ENCODE results near the gene C5orf47.

The C5orf47 gene, protein sequence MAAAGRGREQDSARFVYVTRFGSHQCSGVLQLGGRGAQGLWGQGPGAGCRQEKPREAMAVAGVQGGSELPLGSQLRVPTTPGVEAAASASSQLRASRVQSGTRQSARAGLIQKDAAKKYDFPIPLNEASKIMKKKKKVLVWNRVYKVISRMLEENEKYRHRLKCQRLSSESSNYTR

DNA sequence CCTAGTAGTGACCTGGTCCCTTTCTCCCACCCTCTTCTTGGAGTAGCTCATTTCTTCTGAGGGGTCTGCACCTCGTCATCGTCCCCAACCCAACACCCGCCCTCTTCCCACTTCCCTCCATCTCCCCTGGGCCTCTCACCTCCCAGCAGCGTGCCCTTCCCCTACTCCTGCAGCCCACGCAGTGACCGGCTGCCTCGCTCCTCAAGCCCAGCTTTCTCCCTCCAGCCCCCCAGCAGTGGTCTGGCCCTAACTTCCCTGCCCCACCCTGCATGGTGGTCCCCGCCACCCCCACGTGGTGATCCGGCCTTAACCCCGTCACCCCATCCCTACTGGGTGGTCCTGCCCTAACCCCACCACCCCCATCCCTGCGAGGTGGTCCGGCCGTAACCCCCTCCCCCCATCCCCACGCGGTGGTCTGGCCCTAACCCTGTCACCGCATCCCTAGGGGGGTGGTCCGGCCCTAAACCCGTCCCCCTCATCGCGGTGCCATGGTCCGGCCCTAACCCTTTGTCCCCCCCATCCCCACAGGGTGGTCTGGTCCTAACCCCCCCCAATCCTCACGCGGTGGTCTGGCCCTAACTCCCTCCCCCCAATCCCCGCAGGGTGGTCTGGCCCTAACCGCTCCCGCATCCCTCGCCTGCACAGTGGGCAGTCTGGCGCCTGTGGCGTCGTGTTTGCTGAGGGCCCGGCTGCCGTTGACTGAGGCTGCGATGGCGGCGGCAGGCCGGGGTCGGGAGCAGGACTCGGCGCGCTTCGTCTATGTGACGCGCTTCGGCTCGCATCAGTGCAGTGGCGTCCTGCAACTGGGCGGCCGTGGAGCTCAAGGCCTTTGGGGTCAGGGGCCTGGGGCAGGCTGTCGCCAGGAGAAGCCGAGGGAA, at the start of gene C5orf47:
Gene C5orf47, plus strand, starts transcription at position 617 of the 878 bp plus-strand sequence. Its CDS starts 94 bp downstream, at position 711.
- DNase-seq (ENCODE audit: low read depth, low spot score), result no peak

DNA sequence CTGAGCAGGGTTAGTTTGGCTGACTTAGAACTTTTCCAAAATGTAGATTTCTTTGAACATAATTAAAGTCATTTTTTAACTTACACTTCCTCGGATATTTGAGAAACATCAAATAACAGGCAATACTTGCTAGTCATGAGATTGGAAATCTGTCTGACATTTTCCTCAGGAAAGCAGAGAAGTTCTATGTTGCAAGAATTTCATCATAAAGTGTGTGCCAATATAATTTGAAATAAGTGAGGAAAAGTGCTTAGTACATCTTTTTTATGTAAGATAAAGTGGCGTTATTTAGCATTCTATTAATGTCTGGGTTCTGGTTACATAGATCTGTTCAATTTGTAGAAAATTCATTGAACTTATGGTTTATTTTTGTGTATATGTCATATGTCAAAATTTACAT, 48.7 kb upstream of the C5orf47 start:
- DNase-seq (ENCODE audit: low read depth, low spot score), result no peak

DNA sequence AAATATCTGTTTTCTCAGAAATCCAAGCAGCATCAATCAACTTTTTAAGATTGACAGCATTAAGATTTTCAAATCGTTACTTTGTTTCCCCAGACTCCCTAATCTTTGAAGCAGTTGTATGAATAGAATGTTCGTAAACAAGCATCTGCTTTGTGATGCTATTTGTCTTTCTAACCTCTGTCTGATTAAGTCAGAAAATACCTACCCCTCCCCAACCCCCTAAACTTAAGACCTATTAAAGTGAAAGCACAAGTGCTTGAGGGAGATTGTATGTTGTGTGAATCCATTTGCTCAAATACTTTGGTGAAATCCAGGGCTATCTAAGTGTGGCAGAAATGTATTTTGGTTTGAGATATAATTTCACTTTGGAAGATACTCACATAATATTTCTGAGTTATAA, 47.9 kb upstream of the C5orf47 start:
- no peak for DNase-seq (ENCODE audit: low read depth, low spot score)

DNA sequence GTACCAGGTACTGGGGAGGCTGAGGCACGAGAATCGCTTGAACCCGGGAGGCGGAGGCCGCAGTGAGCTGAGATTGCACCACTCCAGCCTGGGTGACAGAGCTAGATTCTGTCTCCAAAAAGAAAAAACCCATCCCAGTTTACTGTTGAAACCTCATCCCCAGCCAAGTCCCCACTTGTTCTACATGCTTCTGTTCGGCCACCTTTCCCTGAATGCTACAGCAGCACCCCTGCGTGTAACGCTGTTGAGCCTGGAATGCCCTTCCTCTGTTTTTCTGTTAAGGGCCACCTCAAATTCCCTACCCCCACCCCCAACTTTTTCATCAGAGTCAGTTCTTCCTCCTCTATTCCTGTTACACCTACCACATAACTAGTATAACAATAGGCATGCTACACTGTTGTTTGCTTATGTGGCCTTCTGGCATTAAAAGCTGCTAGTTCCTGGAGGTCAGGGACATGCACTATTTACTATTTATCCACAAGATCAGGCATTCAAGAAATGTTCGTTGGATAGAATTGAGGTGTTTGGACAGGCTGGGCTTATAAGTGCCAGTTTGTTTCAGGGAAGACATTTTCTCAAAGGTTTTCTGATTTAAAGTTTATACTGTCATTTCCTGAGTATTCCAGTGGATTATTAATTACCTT, 47.1 kb upstream of the C5orf47 start:
- DNase-seq (ENCODE audit: low read depth, low spot score), result peak; percentile 10

DNA sequence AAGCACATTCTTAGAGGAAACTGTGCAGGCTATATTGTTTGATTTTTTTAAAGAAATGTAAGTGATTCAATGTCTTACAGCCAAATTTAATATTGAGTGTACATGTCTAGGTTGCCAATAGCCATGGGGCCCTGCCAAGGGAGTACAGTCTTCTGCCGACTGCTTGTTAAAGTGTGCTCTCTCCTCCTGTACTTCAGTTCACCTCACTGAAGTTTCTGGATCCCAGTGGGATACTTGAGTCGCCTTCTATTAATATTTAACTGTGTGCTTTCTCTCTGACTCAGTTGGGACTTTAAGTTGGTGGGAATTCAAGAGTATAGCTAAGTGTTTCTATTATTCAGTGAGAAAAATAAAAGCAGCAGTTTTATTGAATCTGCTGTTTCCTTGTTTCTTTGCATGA, 44.5 kb upstream of the C5orf47 start:
- DNase-seq (ENCODE audit: low read depth, low spot score), result no peak

DNA sequence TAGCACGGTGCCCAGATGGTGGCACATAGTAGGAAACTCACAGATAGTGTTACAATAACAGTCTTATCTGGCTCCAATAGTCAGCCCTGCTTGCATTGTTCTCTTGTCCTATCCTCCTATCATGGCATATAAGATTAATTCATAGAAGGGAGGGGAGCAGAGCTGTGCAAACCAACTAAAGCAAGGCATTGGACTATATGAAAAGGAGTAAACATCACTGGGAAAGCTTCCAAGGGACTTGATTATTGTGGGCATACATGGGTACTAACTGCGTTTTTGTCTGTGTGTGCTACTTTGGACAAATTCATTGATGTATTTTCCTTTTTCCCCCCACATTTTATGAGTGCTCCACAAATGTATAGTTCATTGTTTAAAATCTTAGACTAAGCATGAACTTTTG, 43.8 kb upstream of the C5orf47 start:
- no peak for DNase-seq (ENCODE audit: low read depth, low spot score)

DNA sequence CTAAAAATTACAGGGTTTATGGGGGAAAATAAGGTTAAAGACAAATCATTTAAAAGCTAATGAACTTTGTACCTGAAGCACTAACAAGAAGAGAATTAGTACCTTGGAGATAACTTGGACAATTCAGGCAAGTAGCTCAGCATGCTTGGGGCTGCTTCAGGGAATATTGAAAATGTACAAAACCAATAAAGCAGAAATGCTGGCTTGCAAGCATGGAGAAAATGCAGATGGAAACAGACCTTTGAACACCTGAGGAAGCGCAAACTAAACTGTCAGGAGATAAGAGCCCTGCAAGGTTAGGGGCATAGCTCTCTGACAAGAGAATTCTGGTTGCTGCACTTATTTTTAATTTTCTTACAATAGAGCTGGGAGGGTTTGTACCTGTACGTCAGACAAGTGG, 42.6 kb upstream of the C5orf47 start:
- no peak for DNase-seq (ENCODE audit: low read depth, low spot score)

DNA sequence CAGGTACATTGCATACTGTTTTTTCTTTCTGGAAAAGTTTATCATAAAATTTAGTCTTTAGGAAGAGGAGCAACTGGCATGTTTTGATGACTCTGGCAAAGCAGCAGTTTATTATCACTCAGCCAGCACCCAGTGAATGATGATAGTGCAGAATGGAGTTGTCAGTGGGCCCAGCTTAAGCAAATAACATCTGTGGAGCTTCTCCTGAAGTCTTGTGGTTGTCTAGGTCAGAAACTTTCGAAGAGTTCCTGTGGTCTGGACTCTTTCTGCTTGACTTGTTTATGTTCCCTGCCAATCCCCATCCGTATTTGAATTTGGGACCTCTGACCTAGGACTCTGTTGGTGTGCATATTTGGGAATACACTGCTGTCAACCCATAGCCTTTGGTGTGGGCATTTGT, 38.1 kb upstream of the C5orf47 start:
- no peak for DNase-seq (ENCODE audit: low read depth, low spot score)

DNA sequence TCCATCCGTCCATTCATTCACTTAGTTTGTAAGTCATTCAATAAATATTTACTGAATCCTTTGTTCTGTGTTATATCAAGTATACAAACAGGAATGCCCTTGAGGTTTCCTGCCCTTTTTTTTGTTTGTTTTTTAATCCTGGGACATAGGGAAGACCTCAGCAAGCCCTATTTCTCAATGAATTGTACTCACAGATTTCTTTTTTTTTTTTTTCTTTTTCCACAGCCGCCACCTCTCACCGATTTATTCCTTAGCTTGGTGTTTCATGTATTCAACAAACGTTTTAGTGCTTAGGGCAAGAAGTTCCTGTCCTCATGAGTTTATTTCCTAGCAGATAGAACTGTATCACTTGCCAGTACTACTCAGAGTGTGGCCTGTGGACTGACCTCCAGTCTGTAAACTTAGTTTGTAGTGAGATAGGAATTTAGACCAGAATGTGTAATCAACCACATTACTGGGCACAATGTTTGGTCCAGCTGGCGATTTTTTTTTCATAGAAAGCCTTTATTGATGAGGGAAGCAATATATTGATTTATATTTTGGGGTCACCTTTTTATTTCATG, 35.4 kb upstream of the C5orf47 start:
- peak; percentile 46 for DNase-seq (ENCODE audit: low read depth, low spot score)

DNA sequence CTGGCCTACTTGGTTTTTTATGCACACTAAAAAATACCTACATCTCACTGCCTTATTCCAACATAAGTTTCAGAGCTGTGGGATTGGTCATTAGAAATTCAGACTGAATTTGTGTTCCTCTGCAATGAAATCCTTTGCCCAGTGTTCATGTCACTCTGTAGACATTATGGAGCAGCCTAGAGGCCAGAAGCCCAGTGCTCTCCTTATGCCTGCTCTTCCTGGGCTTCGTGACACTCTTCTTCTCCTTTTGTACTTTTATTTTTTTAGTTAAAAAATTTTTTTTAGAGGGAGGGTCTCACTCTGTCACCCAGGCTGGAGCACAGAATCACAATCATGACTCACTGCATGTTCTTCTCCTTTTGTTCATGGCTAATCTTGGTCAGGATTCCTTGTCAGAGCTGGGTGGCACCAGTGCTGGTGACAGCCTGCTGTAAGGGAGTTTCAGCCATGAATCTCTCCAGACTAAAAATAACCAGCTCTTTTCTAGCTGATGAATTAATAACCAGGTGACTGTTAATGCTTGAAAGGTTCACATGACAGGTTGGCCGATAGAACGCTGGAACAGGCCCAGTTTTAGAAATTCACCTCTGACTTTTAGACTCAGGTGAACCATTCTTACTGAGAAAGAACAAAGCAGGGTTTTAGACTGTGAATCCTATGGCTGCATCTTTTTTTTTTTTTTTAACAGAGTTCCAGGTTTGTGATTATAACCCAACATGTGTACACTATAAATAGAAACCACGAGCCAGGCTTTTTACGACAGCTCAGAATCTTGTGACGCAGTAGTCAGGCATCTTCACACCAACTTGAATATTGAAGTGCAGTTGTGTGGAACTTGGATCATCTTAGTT, 34.1 kb upstream of the C5orf47 start:
- DNase-seq (ENCODE audit: low read depth, low spot score), result peak; percentile 38

DNA sequence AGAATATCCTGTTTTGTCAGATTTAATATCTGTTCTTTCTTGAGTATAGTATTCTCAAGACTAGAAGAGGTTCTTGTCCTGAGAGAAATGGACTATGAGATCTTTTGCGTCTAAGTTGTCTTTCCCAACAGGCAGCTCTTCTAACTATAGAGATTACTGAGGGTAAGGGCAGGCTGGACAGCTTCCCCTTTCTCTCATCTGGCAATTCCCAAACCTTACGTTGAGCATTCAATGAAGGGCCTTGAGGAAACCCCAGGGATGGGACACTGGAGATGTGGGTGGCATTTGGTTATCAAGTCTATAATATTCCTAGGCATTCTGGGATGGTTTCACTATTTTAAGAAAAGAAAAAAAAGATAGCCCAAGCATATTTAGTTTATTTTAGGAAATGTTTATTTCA, 28.0 kb upstream of the C5orf47 start:
- DNase-seq (ENCODE audit: low read depth, low spot score), result no peak

DNA sequence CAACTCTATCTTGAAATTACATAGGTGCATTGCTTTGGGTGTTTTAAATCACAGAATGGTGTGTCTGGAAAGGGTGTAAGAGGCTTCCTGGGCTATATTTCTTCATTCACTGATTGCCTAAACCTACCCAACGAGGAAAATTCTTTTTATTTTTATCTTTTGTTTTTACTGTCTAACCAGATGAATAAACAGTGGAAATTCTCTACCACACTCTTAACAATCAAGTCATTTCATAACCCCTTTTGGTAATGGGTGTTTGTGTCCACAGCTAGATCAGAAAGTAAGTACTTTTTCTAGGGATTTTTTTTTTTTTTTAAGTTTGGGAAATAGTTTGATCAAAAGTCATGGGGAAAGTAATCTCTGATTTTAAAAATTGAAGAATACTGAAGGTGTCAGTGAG, 27.6 kb upstream of the C5orf47 start:
- no peak for DNase-seq (ENCODE audit: low read depth, low spot score)

DNA sequence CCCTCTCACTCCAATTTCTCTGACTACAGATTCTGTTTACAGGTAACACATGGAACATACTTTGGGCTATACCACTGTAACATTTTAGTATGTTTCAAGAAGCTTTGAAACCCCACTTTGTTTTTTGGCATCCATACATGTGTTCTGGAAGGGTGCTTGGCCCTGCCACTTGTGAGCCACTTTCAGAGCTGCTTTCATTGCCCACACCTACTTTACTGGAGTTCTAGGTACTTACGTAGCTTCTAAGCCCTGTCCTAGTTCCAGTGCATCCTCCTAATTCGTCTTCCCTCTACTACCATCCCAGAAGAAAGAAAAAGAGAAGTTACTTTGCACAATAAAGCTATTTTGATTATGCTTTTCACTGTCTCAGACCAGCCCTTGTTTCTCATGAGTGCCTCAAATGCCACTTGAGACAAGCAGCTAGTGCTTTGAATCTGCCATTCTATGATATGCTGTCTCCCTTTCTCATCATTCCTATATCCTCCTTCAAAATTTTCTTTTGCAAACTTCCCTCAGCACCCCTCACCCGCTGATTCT, 26.5 kb upstream of the C5orf47 start:
- DNase-seq (ENCODE audit: low read depth, low spot score), result peak; percentile 5

DNA sequence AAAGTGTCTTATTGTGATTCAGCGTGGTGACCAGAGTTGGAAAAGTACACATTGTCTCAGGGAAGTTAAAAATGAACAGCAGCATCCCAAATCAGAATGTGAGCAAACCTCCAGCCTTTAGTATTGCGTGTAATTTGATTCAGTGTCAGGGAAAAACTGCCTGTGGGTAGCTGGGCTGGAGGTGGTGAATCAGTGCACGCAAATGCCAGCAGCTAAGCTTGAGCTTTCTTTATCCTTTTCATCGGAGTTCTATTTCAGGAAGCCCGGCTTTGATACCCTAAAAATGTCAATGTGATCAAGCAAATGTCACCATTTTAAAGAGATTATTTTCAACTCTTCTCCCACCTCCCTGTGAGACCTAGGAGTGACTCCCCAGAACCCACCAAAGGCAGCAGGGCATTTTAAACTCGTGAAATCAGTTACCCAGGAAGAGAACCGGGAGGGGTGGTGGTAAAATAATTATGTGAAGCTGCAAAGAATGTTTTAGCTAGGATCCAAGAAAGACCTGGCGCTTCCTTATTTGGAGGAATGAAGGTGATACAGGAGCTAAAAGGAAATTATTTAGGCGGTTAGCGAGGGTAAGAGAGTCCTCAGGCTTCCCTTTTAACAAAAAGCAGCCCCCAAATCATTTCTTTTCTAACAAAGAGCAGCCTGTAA, 25.7 kb upstream of the C5orf47 start:
- peak; percentile 88 for DNase-seq (ENCODE audit: low read depth, low spot score)

DNA sequence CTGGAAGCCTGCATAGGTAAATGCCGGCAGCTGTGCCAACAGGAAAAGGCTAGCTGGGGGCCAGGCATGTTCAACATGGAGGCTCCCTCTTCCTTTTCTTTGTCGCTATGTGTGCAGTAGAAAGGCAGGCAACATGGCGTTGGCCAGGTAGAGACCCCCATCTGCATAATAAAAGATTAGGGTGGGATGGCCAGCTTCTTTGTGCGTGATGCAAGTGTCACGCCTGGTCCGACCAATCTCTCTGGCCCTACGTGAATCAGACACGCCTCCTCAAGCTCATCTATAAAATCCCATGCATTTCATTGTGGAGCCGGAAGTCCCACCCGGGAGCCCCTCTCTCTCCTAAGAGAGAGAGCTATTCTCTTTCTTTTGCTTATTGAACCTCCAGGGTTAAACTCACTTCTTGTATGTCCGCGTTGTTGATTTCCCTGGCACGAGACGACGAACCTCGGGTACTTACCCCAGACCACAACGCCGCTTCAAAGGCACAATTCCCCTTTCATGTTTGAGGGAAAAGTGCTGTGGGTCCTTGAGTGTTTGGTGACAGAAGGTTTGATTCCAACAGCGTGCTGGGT, 25.0 kb upstream of the C5orf47 start:
- DNase-seq (ENCODE audit: low read depth, low spot score), result peak; percentile 76

DNA sequence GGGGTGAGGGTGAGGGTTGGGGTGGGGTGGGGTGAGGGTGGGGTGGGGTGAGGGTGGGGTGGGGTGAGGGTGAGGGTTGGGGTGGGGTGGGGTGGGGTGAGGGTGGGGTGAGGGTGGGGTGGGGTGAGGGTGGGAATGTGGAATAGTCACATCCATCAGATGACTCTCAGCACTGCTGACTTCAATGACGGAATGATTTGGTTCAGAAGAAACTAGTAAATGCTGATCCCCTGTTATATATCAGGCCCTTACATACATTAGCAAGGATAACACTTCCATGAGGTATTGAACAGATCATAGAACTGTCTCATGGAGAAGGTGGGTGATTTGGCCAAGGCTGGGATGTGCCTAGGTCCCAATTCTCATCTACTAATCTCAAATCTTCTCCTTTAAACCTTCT, 24.5 kb upstream of the C5orf47 start:
- DNase-seq (ENCODE audit: low read depth, low spot score), result no peak

DNA sequence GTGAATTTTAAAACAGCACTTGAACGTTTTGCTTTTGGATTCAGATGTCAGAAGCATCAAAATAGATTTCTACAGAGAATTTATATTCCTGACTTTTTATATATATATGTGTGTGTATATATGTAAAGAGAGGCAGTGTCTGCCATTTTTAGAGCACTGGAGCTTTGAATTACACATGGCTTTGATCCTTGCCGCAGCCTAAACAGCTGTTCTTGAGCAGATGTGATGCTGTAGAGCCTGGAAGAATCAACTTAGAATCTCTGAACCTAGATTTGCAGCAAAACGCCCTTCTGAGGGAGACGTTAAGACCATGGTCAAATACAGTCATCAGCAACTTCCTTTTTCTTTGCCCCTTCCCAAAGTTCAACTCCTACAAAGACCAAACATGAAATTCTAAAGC, 21.7 kb upstream of the C5orf47 start:
- DNase-seq (ENCODE audit: low read depth, low spot score), result no peak

DNA sequence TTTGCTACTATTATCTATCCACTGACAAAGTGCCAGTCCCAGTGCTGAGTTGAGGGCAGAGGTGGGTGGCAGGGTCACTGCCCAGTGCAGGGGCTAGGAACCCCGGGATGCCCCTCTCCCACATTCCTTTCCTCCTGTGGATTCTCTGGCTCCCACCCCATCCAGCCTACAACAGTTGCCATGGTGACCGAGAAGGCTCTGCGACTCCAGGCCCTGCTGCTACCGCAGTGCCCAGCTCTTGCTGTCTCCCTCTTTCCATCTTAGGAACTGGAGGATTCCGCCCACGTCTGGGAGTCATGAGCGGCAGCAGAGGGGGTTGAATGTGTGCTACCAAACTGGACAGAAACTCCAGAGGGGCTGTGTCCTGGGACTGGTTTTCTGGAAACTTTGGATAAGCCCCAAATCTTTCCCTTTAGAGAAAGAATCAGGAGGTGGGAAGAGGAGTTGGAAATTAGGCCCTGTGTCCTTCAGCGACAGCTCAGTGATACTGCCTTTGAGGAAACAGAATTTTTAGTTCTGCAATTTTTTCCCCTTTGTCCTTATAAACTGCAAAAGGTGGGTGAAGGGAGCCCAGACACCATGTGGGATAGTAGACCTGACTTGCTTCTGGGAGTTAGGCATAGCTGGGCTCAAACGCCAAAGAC, 20.7 kb upstream of the C5orf47 start:
- peak; percentile 59 for DNase-seq (ENCODE audit: low read depth, low spot score)

DNA sequence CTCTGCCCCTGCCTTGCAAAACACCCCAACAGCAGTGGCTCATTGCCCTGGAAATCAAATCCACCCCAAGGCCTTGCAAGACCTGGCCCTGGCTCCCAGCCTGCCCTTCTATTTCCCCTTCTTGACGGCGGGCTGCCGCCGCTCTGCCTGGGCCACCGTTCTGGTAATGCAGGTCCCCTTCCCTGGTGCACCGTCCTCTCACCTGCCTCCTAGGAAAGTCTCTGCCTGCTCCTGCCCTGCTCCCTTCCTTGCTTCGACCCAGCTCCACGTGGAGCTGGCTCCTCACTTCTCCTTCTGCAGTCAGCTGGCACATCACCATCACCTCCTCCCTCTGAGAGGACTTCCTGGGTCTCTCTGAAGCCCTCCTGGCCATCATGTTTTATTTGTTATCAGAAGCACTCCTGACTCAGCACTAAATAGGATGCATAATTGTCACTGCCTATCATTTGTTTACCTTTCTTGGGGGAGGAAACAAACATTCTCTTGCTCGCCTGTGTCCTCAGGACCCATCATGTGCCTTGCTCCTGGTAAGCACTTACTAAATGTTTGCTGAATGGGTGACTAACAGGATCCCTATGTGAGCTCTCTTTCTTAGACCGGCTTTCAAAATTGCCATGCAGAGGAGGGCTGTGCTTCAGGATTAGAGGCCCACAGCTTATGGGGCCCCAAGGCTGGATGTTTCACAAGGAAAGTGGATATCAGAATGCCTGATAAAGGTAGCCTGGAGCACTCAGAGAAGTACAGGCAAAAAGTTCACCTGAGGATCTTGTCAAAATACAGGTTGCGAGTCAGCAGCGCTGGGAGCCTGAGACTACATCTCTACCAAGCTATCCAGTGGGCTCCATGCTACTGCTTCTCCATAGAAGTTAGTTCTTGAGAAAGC, 19.6 kb upstream of the C5orf47 start:
- peak; percentile 68 for DNase-seq (ENCODE audit: low read depth, low spot score)

Measured in astrocyte of the hippocampus (primary cell).